NCI-H2227 treated with DMSO at 0.1 percent for 48 hours (cell line): ENCODE measurements around the gene PSORS1C2.

Source experiments
- DNase-seq: peaks from one replicate; lab custom pipeline; 2025; lab: John Stamatoyannopoulos, UW

Gene PSORS1C2

DNA sequence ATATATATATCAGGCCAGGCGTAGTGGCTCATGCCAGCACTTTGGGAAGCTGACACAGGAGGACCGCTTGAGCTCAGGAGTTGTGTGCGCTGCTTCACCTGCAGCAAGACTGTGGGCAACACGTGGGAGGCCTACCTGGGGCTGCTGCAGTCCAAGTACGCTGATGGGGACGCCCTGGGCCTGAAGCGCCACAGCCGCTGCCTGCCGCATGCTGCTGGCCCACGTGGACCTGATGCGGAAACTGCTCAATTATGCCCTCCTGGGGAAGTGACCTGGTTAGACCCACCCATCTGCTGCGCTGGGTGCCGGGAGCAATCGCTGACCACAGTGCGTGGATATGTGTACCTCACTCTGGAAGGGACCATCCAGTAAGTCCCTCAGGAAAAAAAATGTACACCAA is 1.8 kb upstream of the PSORS1C2 start:
- no peak for DNase-seq

DNA sequence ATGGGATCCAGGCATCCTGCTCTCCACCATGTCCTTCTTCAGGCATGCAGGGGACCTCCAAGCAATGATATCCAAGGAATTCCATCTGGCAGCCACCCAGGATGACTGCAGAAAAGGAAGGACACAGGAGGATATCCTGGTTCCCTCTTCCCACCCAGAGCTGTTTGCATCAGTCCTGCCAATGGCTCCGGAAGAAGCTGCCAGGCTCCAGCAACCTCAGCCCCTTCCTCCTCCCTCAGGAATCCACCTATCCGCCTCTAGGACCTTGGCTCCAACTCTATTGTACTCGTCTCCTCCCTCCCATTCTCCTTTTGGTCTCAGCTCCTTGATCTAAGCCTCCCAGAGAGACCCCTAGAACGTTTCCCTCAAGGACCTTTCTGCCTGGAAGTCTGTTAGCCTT is 733 bp upstream of the PSORS1C2 start:
- no peak for DNase-seq

DNA sequence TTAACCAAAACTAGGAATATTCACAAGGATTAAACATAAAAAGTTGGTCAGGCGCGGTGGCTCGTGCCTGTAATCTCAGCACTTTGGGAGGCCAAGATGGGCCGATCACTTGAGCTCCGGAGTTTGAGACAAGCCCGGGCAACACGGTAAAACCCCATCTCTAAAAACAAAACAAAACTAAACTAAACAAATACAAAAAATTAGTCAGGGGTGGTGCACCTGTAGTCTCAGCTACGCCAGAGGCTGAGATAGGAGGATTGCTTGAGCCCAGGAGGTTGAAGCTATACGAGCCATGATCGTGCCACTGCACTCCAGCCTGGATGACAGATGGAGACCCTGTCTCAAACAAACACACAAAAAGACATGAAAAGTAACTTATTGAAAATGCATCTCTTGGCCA is 3.2 kb downstream of the PSORS1C2 start:
- DNase-seq: no peak

DNA sequence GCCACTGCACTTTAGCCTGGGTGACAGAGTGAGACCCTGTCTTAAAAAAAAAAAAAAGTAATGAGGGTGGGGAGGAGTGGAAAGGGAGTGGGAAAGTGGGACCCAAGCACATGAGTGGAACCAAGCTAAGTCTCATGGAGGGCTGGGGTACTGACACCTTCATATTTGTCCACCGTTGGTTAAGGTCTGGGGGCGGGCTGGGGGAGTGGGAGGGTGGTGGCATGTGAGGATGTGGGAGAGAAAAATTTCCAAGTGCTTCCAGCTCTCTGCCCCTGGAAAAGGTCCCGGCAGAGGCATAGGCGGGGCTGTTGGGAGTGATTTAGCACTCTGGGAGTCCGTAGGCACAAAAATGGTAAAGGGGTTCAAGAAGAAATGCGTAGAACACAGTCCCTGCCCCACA is 6.1 kb downstream of the PSORS1C2 start:
- DNase-seq: no peak

DNA sequence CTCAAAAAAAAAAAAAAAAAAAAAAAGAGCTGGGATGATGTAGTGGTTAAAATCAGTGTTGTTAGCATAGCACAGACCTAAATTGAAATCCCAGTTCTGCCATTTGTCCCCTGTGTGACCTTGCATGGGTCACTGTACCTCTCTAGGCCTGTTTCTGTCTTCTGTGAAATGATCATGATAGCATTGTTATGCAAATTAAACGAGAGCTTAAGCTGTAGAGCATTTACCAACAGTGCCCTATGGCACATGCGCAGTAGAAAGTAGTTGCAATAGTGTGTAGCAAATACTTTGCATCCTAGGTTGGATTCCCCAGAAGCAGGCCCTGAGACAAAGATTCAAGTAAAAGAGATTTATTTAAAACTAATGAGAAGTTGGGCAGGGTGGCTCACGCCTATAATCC is 7.3 kb downstream of the PSORS1C2 start:
- DNase-seq: no peak

DNA sequence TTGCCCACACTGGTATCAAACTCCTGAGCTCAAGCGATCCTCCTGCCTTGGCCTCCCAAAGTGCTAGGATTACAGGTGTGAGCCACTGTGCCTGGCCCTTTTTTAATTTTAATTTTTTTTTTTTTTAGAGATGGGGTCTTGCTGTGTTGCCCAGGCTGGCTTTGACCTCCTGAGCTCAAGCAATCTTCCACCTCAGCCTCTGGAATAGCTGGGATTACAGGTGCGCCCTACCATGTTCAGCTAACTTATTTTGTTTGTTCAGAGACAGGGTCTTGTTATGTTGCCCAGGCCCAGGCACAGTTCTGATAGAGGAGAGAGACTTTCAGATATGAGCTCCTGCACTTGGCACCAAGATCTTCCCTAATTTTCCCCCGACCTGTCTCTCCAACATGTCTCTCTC is 8.1 kb downstream of the PSORS1C2 start:
- no peak for DNase-seq

DNA sequence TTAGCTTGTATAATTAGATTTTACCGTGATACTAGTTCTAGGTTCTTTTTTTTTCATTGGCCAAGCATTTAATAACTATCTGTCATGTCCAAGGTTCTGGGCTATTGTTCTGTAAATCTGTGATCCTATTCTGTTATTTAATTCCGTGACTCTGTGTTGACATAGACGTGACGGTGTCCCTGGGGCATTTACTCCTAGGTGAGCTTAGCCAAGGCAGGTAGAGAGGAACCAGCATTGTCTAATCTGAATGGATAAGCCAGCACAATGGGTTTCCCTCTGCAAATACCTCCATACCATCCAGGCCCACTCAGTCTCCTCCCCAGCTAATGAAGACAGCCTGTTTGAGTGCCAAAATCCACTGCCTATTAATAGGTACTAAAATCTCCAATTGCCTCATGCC is 9.7 kb downstream of the PSORS1C2 start:
- DNase-seq: no peak

DNA sequence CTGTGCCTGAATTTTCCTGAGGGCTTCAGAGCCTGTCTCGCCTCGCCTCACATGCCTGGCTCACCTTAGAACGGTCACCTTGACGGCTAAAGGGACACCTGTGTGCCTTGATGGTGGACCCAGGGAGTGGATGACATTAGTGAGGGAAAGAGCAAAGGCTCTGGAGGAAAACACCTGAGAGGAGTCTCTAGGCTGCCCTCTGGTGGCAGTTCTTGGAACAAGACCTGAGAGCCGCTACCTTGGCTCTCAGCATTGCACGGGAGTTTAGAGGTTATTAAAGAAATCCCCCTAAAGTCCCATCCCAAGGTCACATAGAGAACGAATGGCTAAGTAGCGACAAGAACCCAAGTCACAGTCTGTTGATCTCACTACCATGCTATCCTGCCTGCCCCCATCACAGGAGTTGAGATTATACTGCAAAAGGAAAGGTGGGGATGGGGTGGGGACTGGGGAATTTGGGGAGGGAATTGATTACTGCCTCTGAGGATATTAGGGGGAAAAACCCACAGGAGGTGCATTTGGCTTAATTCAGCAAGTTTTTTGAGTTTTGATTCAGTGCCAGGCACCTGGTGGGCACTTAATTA is 10.7 kb downstream of the PSORS1C2 start:
- peak; percentile 35 for DNase-seq

DNA sequence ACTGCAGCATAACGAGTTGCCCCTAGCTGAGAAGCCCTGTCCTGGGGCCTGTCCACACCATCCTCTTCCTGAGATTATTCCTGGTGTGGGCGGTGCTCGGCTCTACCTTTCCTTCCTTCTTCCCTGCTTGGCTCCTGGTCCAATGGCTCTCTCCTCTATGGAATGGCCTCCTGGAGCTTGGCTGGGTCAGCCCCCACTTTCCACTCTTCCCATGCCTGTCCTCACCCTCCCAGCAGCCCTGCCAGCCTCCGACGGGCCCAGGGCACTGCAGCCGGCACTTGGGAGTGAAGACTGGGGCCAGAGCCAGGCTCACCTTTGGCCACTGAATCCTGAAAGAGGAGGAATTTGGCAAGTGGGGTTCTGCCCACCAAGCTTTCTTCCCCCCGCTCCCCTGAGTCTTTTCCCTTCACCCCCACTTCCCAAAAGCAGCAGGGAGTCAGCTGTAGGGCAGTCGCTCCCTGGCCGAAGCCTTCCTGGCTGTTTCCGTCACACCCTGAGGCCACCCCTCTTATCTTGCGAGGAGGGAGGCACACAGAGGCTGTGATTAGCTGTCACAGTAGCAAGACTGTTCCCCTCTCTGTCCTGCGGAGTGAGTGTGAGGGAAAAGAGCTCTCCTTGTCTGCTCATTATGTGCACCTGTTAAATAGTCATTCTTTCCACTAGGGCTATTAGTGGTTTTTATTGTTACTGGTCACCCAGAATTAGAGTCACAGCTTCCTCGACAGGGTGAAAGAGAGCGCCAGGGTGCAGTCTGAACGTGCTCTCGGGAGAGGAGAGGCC is 12.3 kb downstream of the PSORS1C2 start:
- DNase-seq: no peak

DNA sequence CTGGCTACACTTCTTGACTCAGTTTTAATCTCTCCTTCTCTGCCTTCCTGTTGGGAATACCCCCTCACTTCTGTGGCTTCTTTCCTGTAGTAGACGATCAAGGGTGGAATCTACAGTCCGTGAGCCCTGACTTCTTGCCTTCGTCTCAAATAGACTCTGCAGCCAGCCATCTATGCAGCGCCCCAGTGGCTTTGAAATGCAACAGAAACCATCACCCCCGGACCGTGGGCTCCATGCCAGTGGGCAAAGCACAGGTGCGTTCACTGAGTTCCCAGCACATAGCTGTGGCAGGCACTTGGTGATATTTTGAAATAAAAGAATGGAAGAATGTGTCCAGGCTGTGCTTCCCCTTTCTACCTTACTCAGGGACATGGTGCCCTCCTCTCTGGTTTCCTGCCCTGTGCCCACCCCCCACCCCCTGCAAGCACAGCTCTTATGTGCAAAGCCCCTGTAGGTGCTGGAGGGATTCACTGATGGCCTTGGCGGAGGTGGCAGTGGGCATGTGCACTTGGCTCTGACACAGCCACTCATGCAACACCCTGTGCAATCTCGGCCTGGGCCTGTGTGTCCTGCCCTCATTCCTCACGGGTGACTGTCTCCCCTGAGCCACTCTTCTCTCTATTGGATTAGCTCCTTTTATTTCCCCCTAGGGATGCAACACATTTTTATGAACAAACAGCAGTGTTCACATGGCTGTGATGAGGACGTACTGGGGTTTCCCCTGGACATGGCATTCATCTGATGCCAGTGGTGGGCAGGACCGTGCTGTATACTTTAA is 13.1 kb downstream of the PSORS1C2 start:
- no peak for DNase-seq

DNA sequence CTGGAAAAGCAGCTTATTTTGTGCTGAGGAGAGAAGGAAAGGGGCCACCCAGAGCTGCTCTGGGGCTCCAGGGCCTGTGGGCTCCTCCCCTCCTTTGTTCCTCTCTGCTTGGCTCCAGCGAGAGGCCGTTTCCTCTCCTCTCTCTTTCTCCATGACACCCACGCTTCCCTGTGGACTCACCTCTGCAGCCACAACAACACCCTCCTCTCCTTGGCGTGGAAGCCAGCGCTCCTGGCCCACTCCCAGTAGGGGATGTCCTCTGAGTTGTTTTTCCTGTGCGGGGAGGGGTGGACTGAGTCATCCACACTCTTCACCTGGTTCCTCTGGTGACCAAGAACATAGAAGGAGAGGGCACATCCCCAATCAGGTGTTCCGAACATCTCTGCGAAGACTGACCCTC is 13.7 kb downstream of the PSORS1C2 start:
- DNase-seq: no peak

DNA sequence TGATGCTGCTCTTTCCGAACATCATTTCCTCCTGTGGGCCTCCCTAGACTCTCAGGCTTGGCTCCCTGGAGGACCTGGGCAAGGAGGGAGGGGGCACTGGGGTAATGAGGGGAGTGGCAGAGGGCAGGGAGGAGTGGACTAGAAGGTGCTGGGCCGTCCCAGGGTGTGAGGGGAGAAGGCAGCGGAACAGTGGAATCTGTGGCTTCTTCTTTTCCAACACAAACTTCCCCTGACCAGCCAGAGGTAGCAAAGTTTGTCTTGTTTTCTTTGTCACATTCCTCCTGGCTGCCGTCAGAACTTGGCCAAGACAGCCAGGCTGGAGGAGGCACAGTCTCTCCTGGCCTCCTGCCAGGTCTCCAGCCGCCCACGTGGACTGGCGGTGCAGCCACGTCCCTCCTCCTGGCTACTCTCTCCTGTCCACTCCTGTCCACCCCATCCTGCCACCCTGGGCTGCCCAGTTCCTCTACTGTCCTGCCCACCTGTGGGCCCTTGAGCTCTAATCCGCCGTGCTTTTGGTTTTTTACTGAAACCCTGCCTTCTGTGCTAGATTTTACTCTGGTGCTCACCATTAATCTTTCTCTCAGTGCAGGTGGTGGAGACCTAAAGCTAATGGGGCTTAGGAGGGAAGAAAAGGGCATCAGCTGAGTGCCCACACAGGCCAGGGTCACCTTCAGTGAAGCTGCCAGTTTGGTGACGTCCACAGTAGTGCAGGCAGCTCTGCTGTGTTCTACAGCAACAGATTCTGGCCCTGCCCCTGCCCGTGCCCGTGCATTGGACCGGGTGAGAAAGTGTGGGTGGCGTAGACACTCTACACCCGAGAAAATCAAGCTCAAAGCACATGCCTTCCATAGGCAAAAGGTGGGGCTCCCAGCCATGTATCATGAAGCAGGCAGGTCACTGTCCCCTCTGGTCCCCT is 15.8 kb downstream of the PSORS1C2 start:
- no peak for DNase-seq

DNA sequence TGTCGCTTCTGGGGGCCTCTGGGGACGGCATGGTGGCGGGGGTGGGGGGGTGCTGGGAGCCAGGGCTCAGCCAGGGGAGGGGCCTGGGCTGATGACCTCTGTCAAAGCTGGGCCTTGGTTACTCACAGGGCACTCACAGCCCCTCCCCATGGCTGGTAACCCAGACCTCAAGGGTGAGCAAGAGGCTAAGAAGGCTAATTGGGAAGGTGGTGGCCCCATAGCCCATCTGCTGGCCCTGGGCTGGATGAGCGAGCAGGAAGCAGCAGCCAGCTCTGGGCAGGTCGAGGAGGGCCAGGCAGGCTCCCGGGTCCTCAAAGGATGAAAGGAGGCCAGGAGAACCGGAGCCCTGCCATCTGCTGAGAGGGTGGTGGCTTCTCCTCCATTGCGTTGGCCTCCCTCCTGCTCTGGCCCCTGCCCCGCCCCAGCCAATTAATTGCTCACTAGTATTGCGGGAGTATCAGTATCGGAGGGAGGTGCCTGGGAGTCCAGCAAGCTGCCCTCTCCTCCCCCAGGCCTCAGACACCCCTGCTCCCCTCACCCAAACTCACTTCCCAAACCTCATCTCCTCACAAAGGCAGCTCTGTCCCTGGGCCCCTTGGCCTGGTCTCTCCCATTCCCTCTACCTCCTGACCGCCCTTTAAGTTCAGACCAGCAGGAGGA is 17.6 kb downstream of the PSORS1C2 start:
- no peak for DNase-seq

DNA sequence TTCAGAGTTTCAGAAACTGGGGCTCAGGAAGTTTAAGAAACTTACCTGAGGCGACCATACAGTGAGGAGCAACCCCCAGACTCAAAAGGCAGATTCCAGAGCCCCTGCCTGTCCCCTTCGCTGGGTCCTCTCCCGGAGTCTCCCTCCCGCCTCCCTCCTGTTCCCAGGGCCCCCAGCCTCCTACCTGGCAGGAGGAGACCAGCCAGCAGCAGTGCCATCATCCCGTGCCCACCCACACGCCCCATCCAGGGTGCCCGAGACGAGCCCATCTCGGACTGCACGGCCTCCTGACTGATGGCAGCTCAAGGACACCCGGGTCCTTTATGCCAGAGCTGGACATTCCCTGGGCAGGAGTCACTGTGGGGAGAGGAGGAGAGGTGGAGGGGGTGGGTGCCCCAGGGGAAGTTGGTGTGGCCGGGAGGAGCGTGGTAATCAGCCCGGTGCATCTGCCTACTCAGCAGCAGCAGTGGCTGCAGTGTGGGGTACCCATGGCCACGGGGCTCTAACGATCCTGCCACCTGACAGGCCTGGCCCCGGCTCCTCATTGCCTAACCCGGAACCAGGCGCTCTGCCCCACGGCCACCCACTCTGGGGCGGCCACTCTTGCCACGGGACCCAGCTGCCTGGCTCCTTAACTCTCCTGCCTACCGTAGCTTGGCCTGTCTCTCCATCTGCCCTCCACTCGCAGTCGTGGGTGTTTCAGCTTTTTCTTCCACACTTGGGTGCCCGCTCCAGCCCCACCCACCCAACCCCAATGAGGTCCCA is 18.5 kb downstream of the PSORS1C2 start, which contains the start of gene CDSN:
Gene CDSN, minus strand, starts transcription at position 296 of the 765 bp plus-strand sequence. Its CDS starts 27 bp downstream, at position 269.
- no peak for DNase-seq

DNA sequence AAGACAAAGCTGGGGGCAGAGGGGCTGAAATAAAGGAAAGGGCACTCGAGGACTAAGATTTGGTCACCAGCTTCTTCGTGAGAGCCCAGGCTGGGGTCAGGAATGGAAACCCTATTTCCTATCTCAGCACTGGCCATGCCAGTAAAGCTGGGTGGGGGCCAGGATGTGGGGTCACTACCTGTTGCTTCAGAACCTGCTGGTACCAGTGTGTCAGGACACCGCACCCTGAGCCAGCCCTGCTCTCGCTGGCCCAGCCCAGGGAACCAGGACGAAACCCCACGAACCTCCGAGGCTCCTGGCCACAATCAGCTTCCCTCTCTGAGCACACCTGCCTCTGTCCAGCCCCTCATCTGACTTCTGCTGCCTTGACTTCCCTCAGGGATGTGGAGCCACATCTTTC is 20.7 kb downstream of the PSORS1C2 start:
- no peak for DNase-seq

DNA sequence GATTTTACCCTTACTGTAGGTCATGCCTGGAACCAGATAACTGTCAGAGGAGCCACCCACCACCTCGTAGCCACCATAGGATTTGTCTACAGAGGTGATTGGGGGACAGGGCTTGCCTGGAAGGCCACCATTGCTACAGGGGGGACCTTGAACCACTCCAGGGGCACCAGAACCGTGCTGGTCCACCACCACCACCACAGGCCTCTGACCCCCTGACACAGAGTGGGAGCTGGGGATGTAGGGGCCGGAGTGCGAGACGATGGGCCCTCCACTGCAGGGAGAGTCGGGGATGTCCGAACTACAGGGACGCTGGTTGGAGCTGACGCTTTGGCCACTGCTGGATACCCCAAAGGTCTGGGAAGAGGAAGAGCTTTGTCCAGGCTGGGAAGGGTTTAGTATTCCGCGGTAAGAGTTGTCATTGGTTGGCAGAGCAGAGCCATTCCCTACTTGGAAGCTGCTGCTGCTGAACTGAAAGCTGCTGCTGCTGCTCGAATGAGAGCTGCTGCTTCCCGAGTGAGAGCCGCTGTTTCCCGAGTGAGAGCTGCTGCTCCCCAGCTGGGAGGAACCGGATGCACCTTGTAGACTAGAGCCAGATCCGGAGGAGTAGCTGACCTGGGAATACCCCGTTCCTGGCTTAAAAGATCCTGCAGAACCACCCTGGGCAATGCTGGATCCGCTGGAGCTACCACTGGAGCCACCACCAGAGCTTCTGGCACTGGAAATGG is 22.0 kb downstream of the PSORS1C2 start:
- DNase-seq: no peak

DNA sequence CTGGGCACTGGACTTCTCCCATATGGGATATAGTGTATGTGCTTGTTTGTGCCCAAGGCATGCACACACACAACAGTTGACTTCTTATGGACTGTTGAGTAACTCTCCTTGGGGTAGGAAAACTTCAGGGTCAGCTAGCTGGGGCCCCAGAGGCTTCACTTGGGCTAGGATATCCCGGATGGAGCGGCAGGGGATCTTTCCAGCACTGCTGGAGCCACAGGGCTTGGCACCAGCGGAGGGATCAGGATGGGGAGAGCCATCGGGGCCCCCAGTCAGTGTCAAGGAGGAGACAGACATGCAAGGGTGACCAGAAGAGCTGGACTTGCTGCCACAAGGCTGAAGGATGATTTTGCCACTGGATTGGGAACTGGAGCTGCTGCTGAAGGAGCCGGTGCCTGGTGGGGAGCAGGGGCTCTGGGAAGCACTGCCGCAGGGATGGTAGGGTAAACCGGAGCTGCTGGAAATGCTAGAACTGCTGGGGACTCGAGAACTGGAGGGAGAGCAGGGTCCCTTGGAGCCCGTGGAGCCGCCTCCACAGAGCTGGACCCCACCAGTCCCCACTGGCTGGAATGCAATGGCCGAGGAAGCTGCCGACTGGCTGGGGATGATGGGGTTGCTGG is 22.8 kb downstream of the PSORS1C2 start:
- DNase-seq: no peak

DNA sequence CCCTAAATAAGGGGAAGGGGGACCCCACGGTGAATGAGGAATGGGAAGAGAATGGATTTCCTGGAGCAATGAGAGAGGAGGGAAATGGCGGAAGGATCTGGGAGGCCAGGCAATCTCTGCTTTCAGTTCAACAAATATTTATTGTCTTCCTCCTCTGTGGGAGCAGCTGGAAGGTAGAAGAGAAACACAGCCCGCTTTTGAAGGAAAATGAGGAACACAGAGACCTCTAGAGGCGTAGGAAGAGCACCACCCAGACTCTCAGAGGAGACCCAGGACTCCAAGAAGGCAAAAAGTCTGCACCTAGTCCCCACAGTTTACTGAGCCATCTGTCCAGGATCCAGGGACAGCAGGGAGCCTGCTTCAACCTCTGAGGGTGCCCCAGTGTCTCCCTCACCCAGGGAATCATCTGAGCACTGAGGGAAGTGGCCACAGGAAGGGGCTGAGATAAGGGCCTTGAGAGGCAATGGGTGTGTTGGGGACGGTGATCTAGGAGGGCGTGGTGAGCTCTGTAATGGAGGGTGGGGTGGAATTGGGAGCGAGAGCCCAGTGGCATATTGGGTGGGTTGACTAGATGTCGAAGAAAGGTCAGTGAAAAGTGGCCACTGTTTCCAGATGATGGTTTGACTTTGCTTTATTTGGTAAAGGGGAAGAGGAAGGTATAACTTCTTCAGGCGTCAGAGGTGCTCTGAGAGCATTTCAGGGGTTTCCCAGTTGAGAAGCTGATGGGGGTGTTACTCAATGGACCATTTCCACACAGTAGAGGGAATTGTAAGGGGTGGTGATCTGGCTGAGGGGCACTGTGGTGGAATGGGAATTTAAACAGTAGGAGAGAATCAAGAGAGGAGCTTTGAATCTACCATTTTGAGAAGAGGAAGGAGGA is 23.7 kb downstream of the PSORS1C2 start:
- DNase-seq: no peak

DNA sequence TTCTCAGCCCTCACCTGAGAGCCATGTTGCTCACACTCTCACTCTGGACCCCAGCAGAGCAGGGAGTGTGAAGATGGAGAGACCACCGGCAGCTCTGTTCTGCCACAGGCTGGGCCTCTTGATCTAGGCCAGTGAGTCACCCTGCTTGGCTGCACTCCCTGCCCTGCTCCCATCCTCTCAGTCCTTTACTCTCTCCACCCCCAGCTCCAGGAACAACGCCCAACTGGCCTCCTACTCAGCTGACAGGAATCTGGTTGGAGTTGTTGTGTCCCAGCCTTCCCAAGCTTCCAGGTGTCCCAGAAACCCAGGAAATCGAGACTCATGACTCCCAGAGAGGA is 24.4 kb downstream of the PSORS1C2 start, which contains the start of gene PSORS1C1:
Gene PSORS1C1, plus strand, starts transcription at position 260 of the 338 bp plus-strand sequence. CDS start 14,833 bp downstream, outside the sequence.
- DNase-seq: no peak
